Keratinocyte (primary cell): ENCODE results near the gene TMEM119. TPM values are rescaled to one million over a fixed set of nuclear protein-coding genes. Genes with fewer than 3 reads are reported as not detected.

Source experiments
- DNase-seq: peaks from one replicate; pipeline ENCODE4 v3.0.0-alpha.2; 2011; ENCODE audit warnings: low read depth, missing footprints, low spot score
- FAIRE-seq: peaks from 2 replicates; lab custom pipeline; 2011; peaks lifted over from hg19 to GRCh38; lab: Jason Lieb, UNC
- H2AFZ ChIP-seq: 2 replicates; pipeline ENCODE4 v1.6.0; 2012; ENCODE audit warnings: low read length, control low read depth, inconsistent platforms; ENCODE audit not compliant: control insufficient read depth
- H3K27ac ChIP-seq: 2 replicates; pipeline ENCODE4 v1.5.1; 2011; ENCODE audit warnings: low read length; ENCODE audit not compliant: control insufficient read depth, insufficient read depth
- H3K27me3 ChIP-seq: 3 replicates; pipeline ENCODE4 v1.6.0; 2011; ENCODE audit warnings: low read length; ENCODE audit not compliant: control insufficient read depth, insufficient read depth; ENCODE audit errors: extremely low read depth
- H3K36me3 ChIP-seq, 2 experiments: 2 replicates in 1 of 2; 3 replicates in 1 of 2; pipeline ENCODE4 v1.5.1; 2011; ENCODE audit warnings: low read length in 2 of 2, mild to moderate bottlenecking in 1 of 2; ENCODE audit not compliant: control insufficient read depth in 2 of 2, insufficient read depth in 2 of 2; ENCODE audit errors: extremely low read depth in 1 of 2
- H3K4me1 ChIP-seq: 3 replicates; pipeline ENCODE4 v1.5.1; 2011; ENCODE audit warnings: low read length; ENCODE audit not compliant: control insufficient read depth, insufficient read depth; ENCODE audit errors: extremely low read depth
- H3K4me2 ChIP-seq: 3 replicates; pipeline ENCODE4 v1.6.0; 2011; ENCODE audit warnings: low read depth, low read length; ENCODE audit not compliant: control insufficient read depth, insufficient read depth; ENCODE audit errors: extremely low read depth
- H3K4me3 ChIP-seq, 3 experiments: fragments of 200-600 bp in 1 of 3; sonication (generic) in 1 of 3; 2 replicates in 2 of 3; 3 replicates in 1 of 3; pipeline ENCODE4 v1.5.1; 2011 to 2016; ENCODE audit warnings: low read length in 3 of 3, mild to moderate bottlenecking in 3 of 3, control low read depth in 2 of 3, inconsistent platforms in 1 of 3, low read depth in 1 of 3, mixed read lengths in 1 of 3, mixed run types in 1 of 3, moderate library complexity in 1 of 3; ENCODE audit not compliant: control insufficient read depth in 2 of 3, insufficient read depth in 2 of 3; ENCODE audit errors: extremely low read depth in 1 of 3
- H3K79me2 ChIP-seq: 2 replicates; pipeline ENCODE4 v1.6.0; 2012; ENCODE audit warnings: low read length; ENCODE audit not compliant: control insufficient read depth, insufficient read depth
- H3K9ac ChIP-seq: 3 replicates; pipeline ENCODE4 v1.6.0; 2011; ENCODE audit warnings: low read length; ENCODE audit not compliant: control insufficient read depth, insufficient read depth; ENCODE audit errors: extremely low read depth
- H3K9me1 ChIP-seq: 3 replicates; pipeline ENCODE4 v1.6.0; 2011; ENCODE audit warnings: low read length; ENCODE audit not compliant: control insufficient read depth, insufficient read depth; ENCODE audit errors: extremely low read depth
- H3K9me3 ChIP-seq: 2 replicates; pipeline ENCODE4 v1.5.1; 2012; ENCODE audit warnings: low read depth, low read length; ENCODE audit not compliant: control insufficient read depth
- H4K20me1 ChIP-seq: 3 replicates; pipeline ENCODE4 v1.6.0; 2011; ENCODE audit warnings: low read length; ENCODE audit not compliant: control insufficient read depth, insufficient read depth; ENCODE audit errors: extremely low read depth
- EZH2 ChIP-seq: IDR thresholded peaks from one replicate; pipeline ENCODE4 v1.6.1; 2012; ENCODE audit warnings: inconsistent platforms, mild to moderate bottlenecking, low read length, moderate library complexity
- dilution Hi-C: fragments of 300-500 bp; cut with MboI; formaldehyde crosslinking; loops from one replicate; pipeline ENCODE4 v1.7.0; 2020; ENCODE audit warnings: low sequenced_read_pairs; ENCODE audit not compliant: extremely low pct_ligation_motif_present
- polyA plus RNA-seq, 5 experiments: library from polyadenylated mRNA; depleted of rRNA in 3 of 5; stranded (reverse) in 3 of 5; stranded (forward) in 1 of 5; unstranded in 1 of 5; fragments of >200 nt; gene quantifications; 1 replicate in 1 of 5; 2 replicates in 3 of 5; 3 replicates in 1 of 5; pipeline versions ENCODE4 v1.2.1 to v1.2.3, GENCODE V29; 2011 to 2012; ENCODE audit warnings: missing spikeins in 2 of 5, low read depth in 1 of 5, low replicate concordance in 1 of 5
- TF ChIP-seq, protein P1 (sequence below), 3 experiments: IDR thresholded peaks in 1 of 3; conservative IDR thresholded peaks in 1 of 3; optimal IDR thresholded peaks in 1 of 3; 2 replicates in 2 of 3; 3 replicates in 1 of 3; pipeline versions ENCODE3 to v1.5.1; 2011; ENCODE audit warnings: low read length in 3 of 3, mild to moderate bottlenecking in 3 of 3, moderate library complexity in 2 of 3, control low read depth in 1 of 3, inconsistent platforms in 1 of 3; ENCODE audit not compliant: insufficient read depth in 2 of 3; ENCODE audit errors: extremely low read depth in 1 of 3

Gene TMEM119
- polyA plus RNA-seq, 1 donor (not counting 4 experiments of a cell fraction or from before 2014, with no cell fraction given): not detected

- Histone ChIP-seq H3K27ac (no peak overlapping the region), H3K9ac (no peak overlapping the region)
These were observed 14.1 kb upstream of the TMEM119 start for GRCh38 chr12:108611884-108612415.

DNA sequence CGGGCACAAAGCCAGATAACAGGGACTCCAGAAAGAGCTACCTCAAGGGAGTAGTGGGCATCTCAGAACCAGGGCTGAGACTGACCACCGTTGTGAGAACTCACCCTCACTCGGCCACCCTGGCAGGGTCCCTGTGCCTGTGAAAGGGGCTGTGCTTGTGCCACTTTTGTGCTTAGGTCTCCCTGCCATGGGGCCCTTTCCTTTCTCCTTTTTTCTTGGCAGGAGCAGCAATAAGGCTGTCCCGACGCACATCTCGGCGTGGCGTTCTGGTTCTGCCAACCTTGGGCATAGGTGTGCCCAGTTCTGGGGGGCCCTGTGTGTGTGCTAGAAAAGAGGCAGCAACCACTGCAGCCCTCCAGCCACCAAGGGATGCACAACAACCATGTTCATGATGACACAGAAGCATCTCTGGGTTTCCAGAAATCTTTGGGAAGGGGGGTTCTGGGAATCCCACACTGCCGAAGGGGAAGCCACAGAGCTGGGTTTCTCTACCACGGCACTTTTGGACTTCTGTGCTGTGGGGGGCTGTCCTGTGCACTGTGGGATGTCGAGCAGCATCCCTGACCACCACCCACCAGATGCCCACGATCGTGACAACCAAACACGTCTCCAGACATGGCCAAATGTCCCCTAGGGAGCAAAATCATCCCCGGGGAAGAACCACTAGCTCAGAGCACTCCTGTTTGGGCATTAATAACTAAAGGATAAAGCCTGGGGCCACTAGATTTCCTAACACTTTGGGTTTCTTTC is 13.1 kb upstream of the TMEM119 start:
- TF ChIP-seq, protein P1, sequence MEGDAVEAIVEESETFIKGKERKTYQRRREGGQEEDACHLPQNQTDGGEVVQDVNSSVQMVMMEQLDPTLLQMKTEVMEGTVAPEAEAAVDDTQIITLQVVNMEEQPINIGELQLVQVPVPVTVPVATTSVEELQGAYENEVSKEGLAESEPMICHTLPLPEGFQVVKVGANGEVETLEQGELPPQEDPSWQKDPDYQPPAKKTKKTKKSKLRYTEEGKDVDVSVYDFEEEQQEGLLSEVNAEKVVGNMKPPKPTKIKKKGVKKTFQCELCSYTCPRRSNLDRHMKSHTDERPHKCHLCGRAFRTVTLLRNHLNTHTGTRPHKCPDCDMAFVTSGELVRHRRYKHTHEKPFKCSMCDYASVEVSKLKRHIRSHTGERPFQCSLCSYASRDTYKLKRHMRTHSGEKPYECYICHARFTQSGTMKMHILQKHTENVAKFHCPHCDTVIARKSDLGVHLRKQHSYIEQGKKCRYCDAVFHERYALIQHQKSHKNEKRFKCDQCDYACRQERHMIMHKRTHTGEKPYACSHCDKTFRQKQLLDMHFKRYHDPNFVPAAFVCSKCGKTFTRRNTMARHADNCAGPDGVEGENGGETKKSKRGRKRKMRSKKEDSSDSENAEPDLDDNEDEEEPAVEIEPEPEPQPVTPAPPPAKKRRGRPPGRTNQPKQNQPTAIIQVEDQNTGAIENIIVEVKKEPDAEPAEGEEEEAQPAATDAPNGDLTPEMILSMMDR (optimal IDR thresholded peaks at IDR 0.05 in 1 of 3, IDR thresholded peaks at IDR 0.05 in 1 of 3, conservative IDR thresholded peaks at IDR 0.05 in 1 of 3; ENCODE audit: extremely low read depth in 1 of 3, insufficient read depth in 2 of 3, low read length in 3 of 3): no peak
- TF ChIP-seq EZH2: no peak
- no peak overlapping the region for H2AFZ ChIP-seq
- no peak for DNase-seq

More at GRCh38 chr12:108611884-108612415, 14.1 kb upstream of the TMEM119 start:
- no peak overlapping the region for H3K4me3 ChIP-seq
- dilution Hi-C loops: no loop called here
- H3K9me3 ChIP-seq: peaks cover 2% of the 10 kb centered on the region
- H3K27me3 ChIP-seq: no peaks in the 10 kb centered on the region
- H2AFZ ChIP-seq: no peak overlapping the region
- H3K79me2 ChIP-seq: no peaks in the 10 kb centered on the region
- no peak overlapping the region for H3K4me2 ChIP-seq
- no peaks in the 10 kb centered on the region for H3K9me1 ChIP-seq
- TF ChIP-seq EZH2: no peak
- TF ChIP-seq, protein P1 (optimal IDR thresholded peaks at IDR 0.05 in 1 of 3, IDR thresholded peaks at IDR 0.05 in 1 of 3, conservative IDR thresholded peaks at IDR 0.05 in 1 of 3; ENCODE audit: extremely low read depth in 1 of 3, insufficient read depth in 2 of 3, low read length in 3 of 3): peak; percentile 13 to 45 (median 40)
- peaks cover 6% of the 10 kb centered on the region for H3K4me1 ChIP-seq
- peak; percentile 90 for FAIRE-seq
- no peaks in the 10 kb centered on the region for H4K20me1 ChIP-seq
- peak; percentile 71 for DNase-seq
- no peaks in the 10 kb centered on the region for H3K36me3 ChIP-seq

More for the DNA sequence above, 13.1 kb upstream of the TMEM119 start:
- Histone ChIP-seq H3K4me1 (peaks cover 6% of the 10 kb centered on the region), H4K20me1 (no peaks in the 10 kb centered on the region), H3K79me2 (no peaks in the 10 kb centered on the region), H3K9ac (no peak overlapping the region), H3K36me3 (no peaks in the 10 kb centered on the region), H3K27me3 (no peaks in the 10 kb centered on the region), H3K9me1 (no peaks in the 10 kb centered on the region), H3K9me3 (peaks cover 2% of the 10 kb centered on the region), H3K27ac (no peak overlapping the region), H3K4me2 (no peak overlapping the region), H3K4me3 (no peak overlapping the region)
- dilution Hi-C loops: no loop called here
- FAIRE-seq: no peak
